Heart right ventricle (tissue), 16 donors: ENCODE measurements around the gene ZNF750. TPM values are rescaled to one million over a fixed set of nuclear protein-coding genes. Genes with fewer than 3 reads are reported as not detected.
A peak's percentile ranks its signal among the peaks of the same experiment; 100 is the strongest.

Source experiments
- ATAC-seq, 8 donors: fragments of 200-7000 bp; cut with Tn5 transposase; one replicate each; pipeline ENCODE4 v1.9.1; 2020; ENCODE audit warnings: mild to moderate bottlenecking in 8 of 8, moderate library complexity in 8 of 8, moderate number of reproducible peaks in 1 of 8
- DNase-seq, 2 donors: peaks; one replicate each; pipeline ENCODE4 v3.0.0-alpha.2; 2020
- H3K27ac ChIP-seq, 10 donors: fragments of 200-600 bp; sonication (generic) in 2 of 10; one replicate each; pipeline versions ENCODE4 v1.5.0 to v1.8.0; 2020 to 2022; ENCODE audit warnings: mild to moderate bottlenecking in 3 of 10
- H3K27me3 ChIP-seq, 7 donors: fragments of 200-600 bp; one replicate each; pipeline ENCODE4 v1.8.0; 2021 to 2022; ENCODE audit warnings: mild to moderate bottlenecking in 2 of 7
- H3K36me3 ChIP-seq, 9 donors: fragments of 200-600 bp; sonication (generic) in 1 of 9; one replicate each; pipeline versions ENCODE4 v1.5.0 to v1.8.0; 2020 to 2022; ENCODE audit warnings: mild to moderate bottlenecking in 2 of 9
- H3K4me1 ChIP-seq, 9 donors: fragments of 200-600 bp; sonication (generic) in 1 of 9; one replicate each; pipeline versions ENCODE4 v1.5.0 to v1.8.0; 2020 to 2022; ENCODE audit warnings: mild to moderate bottlenecking in 4 of 9
- H3K4me3 ChIP-seq, 10 donors: fragments of 200-600 bp; sonication (generic) in 2 of 10; one replicate each; pipeline versions ENCODE4 v1.5.0 to v1.8.0; 2020 to 2022; ENCODE audit warnings: mild to moderate bottlenecking in 7 of 10, moderate library complexity in 2 of 10
- H3K9me3 ChIP-seq, 11 donors: fragments of 200-600 bp in 10 of 11; sonication (generic) in 2 of 11; one replicate each; pipeline versions ENCODE4 v1.5.0 to v1.8.0; 2013 to 2022; ENCODE audit warnings: mild to moderate bottlenecking in 2 of 11, control low read depth in 1 of 11, moderate library complexity in 1 of 11
- CTCF ChIP-seq, 9 donors: fragments of 200-600 bp; sonication (generic) in 2 of 9; IDR thresholded peaks; one replicate each; pipeline versions ENCODE4 v1.5.0 to v1.8.0; 2021 to 2022; ENCODE audit warnings: antibody characterized with exemption in 9 of 9, mild to moderate bottlenecking in 5 of 9, moderate library complexity in 1 of 9
- WGBS, 2 donors: extraction: QIAGEN DNeasy Blood & Tissue Kit; methylation state at CpG; one replicate each; pipeline ENCODE4 v1.1.7; 2013; ENCODE audit warnings: inconsistent platforms in 1 of 2; 5-methylcytosine and 5-hydroxymethylcytosine counted together
- intact Hi-C, 10 donors: fragments of 100-400 bp; cut with DNase I; formaldehyde crosslinking; loops; one replicate each; pipeline versions ENCODE4 v1.11.1 to v1.14.2; 2022
- polyA plus RNA-seq, 2 donors: library from polyadenylated mRNA; stranded (reverse); fragments of 200-250 nt; gene quantifications; one replicate each; pipeline ENCODE4 v1.2.3, GENCODE V29; 2013
- total RNA-seq, 10 donors: library from RNA; stranded (reverse); fragmentation: NEBNext Ultra II Directional in 3 of 10; extraction: Animal tissue kit (Norgen Biotek cat#: 25700) in 3 of 10; gene quantifications; one replicate each; pipeline versions ENCODE4 v1.2.1 to v1.2.4, GENCODE V29; 2021 to 2023
- donor health status: Arrhythmogenic right ventricular cardiomyopathy.
- donor health status: ischemic (EF 13 %, LVEDD 7.1; RV severe dilation, severe dysfunction).
- donor health status: healthy with polysubstance abuse.
- donor health status: DM: no; HTN: yes; CAD: no.
- donor health status: DM: no; HTN: no; CAD: no.
- donor health status: ischemic (EF 25% LVEDD 6.9; RV normal size, moderate dysfunction).
- donor health status: ischemic (EF 25% LVEDD 5.7; RV mildly dilated, moderate dysfunction).
- donor health status: healthy.
- donor health status: DM: yes; HTN: yes; CAD: no.
- donor health status: Ischemic cardiomyopathy.
- donor health status: ischemic (EF 35%, LVEDD 5.7; RV mildly dilated, moderate dysfunction).
- donor health status: nonischemic (EF 11% LVEDD 7.7; RV severe dilation, severe dysfunction).
- donor health status: DM: yes; HTN: yes; CAD: no.
- donor health status: PGD.
- donor health status: ischemic (EF 29% LVEDD 5.4; RV normal size, mild dysfunction).
- donor health status: nonischemic (EF 23%, LVEDD 6.1; RV moderate dilation, normal function).

The ZNF750 gene
- total and polyA plus RNA-seq, 12 donors, result 0.11 to 0.20 (median 0.15) TPM; not detected in 7

GRCh38 chr17:82805823-82806222 lies 34.0 kb downstream of the ZNF750 start:
- DNase-seq (no peak), ATAC-seq (peak in 1 of 8 donors; percentile 6)
- peaks cover 13 to 57% (median 34%) of the 10 kb centered on the region in 9 donors for H3K4me1 ChIP-seq
- H3K36me3 ChIP-seq, result peaks cover 0 to 42% (median 0%) of the 10 kb centered on the region in 9 donors
- no peak for TF ChIP-seq CTCF (IDR thresholded peaks at IDR 0.05)
- WGBS, 2 donors, result 79 to 81% methylated on average over 19 of the region's 19 CpGs
- intact Hi-C loops, result loop anchor here in 2 of 10 donors (2.0 to 5.0 kb wide), 2 partner anchors 36 to 39 kb away; partner anchors contain the start of gene ZNF750 (in 1 of the 2)
- no peak overlapping the region for H3K4me3 ChIP-seq
- no peaks in the 10 kb centered on the region for H3K9me3 ChIP-seq
- H3K27ac ChIP-seq, result peak overlapping the region in 8 of 10 donors; percentile 60 to 78 (median 74)
- no peaks in the 10 kb centered on the region for H3K27me3 ChIP-seq

GRCh38 chr17:82805254-82805653 lies 34.6 kb downstream of the ZNF750 start:
- no peak for DNase-seq
- intact Hi-C loops, result loop anchor here in 1 of 10 donors (5.0 kb wide), 1 partner anchor 37 kb away; the partner anchor contains the start of gene ZNF750
- H3K27ac ChIP-seq, result peak overlapping the region in 9 of 10 donors; percentile 60 to 78 (median 73)

GRCh38 chr17:82804442-82805191 lies 35.2 kb downstream of the ZNF750 start:
- Histone ChIP-seq H3K4me3 (no peak overlapping the region), H3K9me3 (no peaks in the 10 kb centered on the region), H3K27ac (peak overlapping the region; percentile 24 to 78 (median 71)), H3K36me3 (peaks cover 0 to 44% (median 0%) of the 10 kb centered on the region in 9 donors), H3K4me1 (peaks cover 13 to 57% (median 34%) of the 10 kb centered on the region in 9 donors), H3K27me3 (no peaks in the 10 kb centered on the region)
- ATAC-seq (peak; percentile 88 to 92 (median 90)), DNase-seq (peak; percentile 76 to 84)
- intact Hi-C loops, result loop anchor here in 1 of 10 donors (5.0 kb wide), 1 partner anchor 38 kb away; the partner anchor contains the start of gene ZNF750
- WGBS, 2 donors, result 58 to 68% methylated on average over 27 of the region's 27 CpGs
- TF ChIP-seq CTCF (IDR thresholded peaks at IDR 0.05), result peak in 2 of 9 donors; percentile 14 to 19

More at GRCh38 chr17:82805254-82805653, 34.6 kb downstream of the ZNF750 start:
- no peaks in the 10 kb centered on the region for H3K27me3 ChIP-seq
- ATAC-seq, result no peak
- H3K36me3 ChIP-seq, result peaks cover 0 to 42% (median 0%) of the 10 kb centered on the region in 9 donors
- H3K9me3 ChIP-seq, result no peaks in the 10 kb centered on the region
- WGBS, 2 donors, result 78 to 82% methylated on average over 13 of the region's 13 CpGs
- peaks cover 13 to 57% (median 34%) of the 10 kb centered on the region in 9 donors for H3K4me1 ChIP-seq
- no peak for TF ChIP-seq CTCF (IDR thresholded peaks at IDR 0.05)
- H3K4me3 ChIP-seq, result no peak overlapping the region

- H3K9me3 ChIP-seq, result no peaks in the 10 kb centered on the region
- DNase-seq (no peak), ATAC-seq (no peak)
- TF ChIP-seq CTCF (IDR thresholded peaks at IDR 0.05), result no peak
- H3K4me3 ChIP-seq, result no peak overlapping the region
- peaks cover 0 to 48% (median 0%) of the 10 kb centered on the region in 9 donors for H3K36me3 ChIP-seq
- peaks cover 13 to 57% (median 34%) of the 10 kb centered on the region in 9 donors for H3K4me1 ChIP-seq
- WGBS, 2 donors, result 96 to 97% methylated on average over 15 of the region's 15 CpGs
- peak overlapping the region in 1 of 10 donors; percentile 70 for H3K27ac ChIP-seq
- no peaks in the 10 kb centered on the region for H3K27me3 ChIP-seq
- intact Hi-C loops, result no loop called here
These were observed 36.2 kb downstream of the ZNF750 start for GRCh38 chr17:82803606-82804005.
